GM12878 (cell line): ENCODE results near the gene CNN1. TPM values are rescaled to one million over a fixed set of nuclear protein-coding genes. Genes with fewer than 3 reads are reported as not detected.

Source experiments
- ATAC-seq: fragments of 200-7000 bp; cut with Tn5 transposase; 3 replicates; pipeline ENCODE4 v1.9.1; 2020; ENCODE audit warnings: mild to moderate bottlenecking, moderate library complexity
- BruUV-seq: library from RNA; stranded (reverse); fragments of 400-500 nt; replicated peaks from 2 replicates; lab custom pipeline; 2021; lab: Mats Ljungman, UMichigan
- CTCF ChIA-PET: fragments of 300-600 bp; sonication (Branson Sonifier 250); formaldehyde crosslinking; extraction: SDS; loops from one replicate; lab custom pipeline; 2021; ENCODE audit warnings: inconsistent platforms; lab: Yijun Ruan, JAX
- POLR2A ChIA-PET: fragments of 350-600 bp; formaldehyde crosslinking; extraction: SDS; loops from one replicate; lab custom pipeline; 2021; ENCODE audit warnings: inconsistent platforms; lab: Charles Lee
- RAD21 ChIA-PET: fragments of 300-600 bp; sonication (Branson Sonifier 250); formaldehyde crosslinking; loops from one replicate; lab custom pipeline; 2023; ENCODE audit warnings: antibody characterized with exemption; ENCODE audit not compliant: unreplicated experiment; lab: Charles Lee
- SMC1A ChIA-PET: fragments of 300-600 bp; sonication (Branson Sonifier 250); formaldehyde crosslinking; loops from one replicate; lab custom pipeline; 2023; ENCODE audit not compliant: unreplicated experiment, uncharacterized antibody; lab: Charles Lee
- DNase-seq: peaks from one replicate; pipeline ENCODE4 v3.0.0-alpha.2; 2011; ENCODE audit warnings: low read depth, low spot score
- FAIRE-seq: peaks from 3 replicates; lab custom pipeline; 2011; peaks lifted over from hg19 to GRCh38; lab: Jason Lieb, UNC
- H2AFZ ChIP-seq: 2 replicates; pipeline ENCODE4 v1.6.0; 2011; ENCODE audit warnings: low read depth, low read length, control low read depth; ENCODE audit not compliant: control insufficient read depth
- H3K27ac ChIP-seq: 2 replicates; pipeline ENCODE4 v1.5.1; 2011; ENCODE audit warnings: control low read depth; ENCODE audit not compliant: control insufficient read depth, insufficient read depth
- H3K27me3 ChIP-seq, 2 experiments: replicated peaks in 1 of 2; 2 replicates each; pipeline versions ENCODE4 v1.6.0 to v1.6.1; 2011; ENCODE audit warnings: low read length in 1 of 2; ENCODE audit not compliant: control insufficient read depth in 2 of 2, insufficient read depth in 2 of 2
- H3K36me3 ChIP-seq, 2 experiments: 2 replicates each; pipeline ENCODE4 v1.5.1; 2011; ENCODE audit warnings: low read length in 1 of 2; ENCODE audit not compliant: control insufficient read depth in 2 of 2, insufficient read depth in 2 of 2
- H3K4me1 ChIP-seq: 2 replicates; pipeline ENCODE4 v1.6.1; 2011; ENCODE audit warnings: mild to moderate bottlenecking, low read length, moderate library complexity, mixed read lengths; ENCODE audit not compliant: control insufficient read depth, insufficient read depth
- H3K4me2 ChIP-seq: 2 replicates; pipeline ENCODE4 v1.6.0; 2011; ENCODE audit warnings: control low read depth; ENCODE audit not compliant: control insufficient read depth, insufficient read depth
- H3K4me3 ChIP-seq: fragments of 200-600 bp; sonication (generic); 2 replicates; pipeline ENCODE4 v1.5.1; 2016
- H3K79me2 ChIP-seq: 2 replicates; pipeline ENCODE4 v1.6.0; 2011; ENCODE audit warnings: low read length; ENCODE audit not compliant: control insufficient read depth, insufficient read depth
- H3K9ac ChIP-seq: 2 replicates; pipeline ENCODE4 v1.8.0; 2011; ENCODE audit warnings: low read length, control low read depth, mixed read lengths; ENCODE audit not compliant: control insufficient read depth, insufficient read depth
- H3K9me3 ChIP-seq: replicated peaks from 3 replicates; pipeline ENCODE4 v1.5.1; 2011; ENCODE audit warnings: mild to moderate bottlenecking, low read length; ENCODE audit not compliant: control insufficient read depth, insufficient read depth
- H4K20me1 ChIP-seq: 2 replicates; pipeline ENCODE4 v1.6.0; 2011; ENCODE audit not compliant: control insufficient read depth, insufficient read depth
- ASH2L ChIP-seq: fragments of 300-600, 200-600 bp; sonication (generic); IDR thresholded peaks from 2 replicates; pipeline ENCODE4 v1.6.1; 2017; ENCODE audit warnings: low read depth, mild to moderate bottlenecking, borderline replicate concordance
- ATF7 ChIP-seq: fragments of 450-650 bp; IDR thresholded peaks from 2 replicates; pipeline ENCODE4 v1.6.1; 2016; ENCODE audit warnings: low read depth, mild to moderate bottlenecking
- BHLHE40 ChIP-seq, 2 experiments: fragments of 450-650 bp in 1 of 2; IDR thresholded peaks; 2 replicates each; pipeline ENCODE4 v1.6.1; 2011 to 2017; ENCODE audit warnings: low read depth in 2 of 2, borderline replicate concordance in 1 of 2, improper control_type of control experiment in 1 of 2, low read length in 1 of 2, mild to moderate bottlenecking in 1 of 2
- CBX5 ChIP-seq: sonication (generic); IDR thresholded peaks from 2 replicates; pipeline ENCODE4 v1.6.1; 2016; ENCODE audit warnings: low read depth, moderate library complexity, mild to moderate bottlenecking, inconsistent platforms
- CHD4 ChIP-seq: fragments of 200-600 bp; sonication (generic); IDR thresholded peaks from 2 replicates; pipeline ENCODE4 v1.6.1; 2016; ENCODE audit warnings: mild to moderate bottlenecking
- CREM ChIP-seq: IDR thresholded peaks from 2 replicates; pipeline ENCODE4 v1.6.1; 2014; ENCODE audit warnings: antibody characterized with exemption, low read depth
- EGR1 ChIP-seq, 2 experiments: IDR thresholded peaks; 1 replicate in 1 of 2; 2 replicates in 1 of 2; pipeline ENCODE4 v1.6.1; 2011 to 2012; ENCODE audit warnings: low read depth in 2 of 2, low read length in 2 of 2, borderline replicate concordance in 1 of 2, mild to moderate bottlenecking in 1 of 2, moderate library complexity in 1 of 2
- EP300 ChIP-seq, 2 experiments: fragments of 150-350 bp in 1 of 2; IDR thresholded peaks; 2 replicates each; pipeline ENCODE4 v1.6.1; 2011 to 2012; ENCODE audit warnings: low read depth in 2 of 2, low read length in 2 of 2, borderline replicate concordance in 1 of 2, improper control_type of control experiment in 1 of 2, inconsistent platforms in 1 of 2; ENCODE audit not compliant: control insufficient read depth in 1 of 2
- ETV6 ChIP-seq, 2 experiments: fragments of 450-650 bp in 1 of 2; IDR thresholded peaks in 1 of 2; conservative IDR thresholded peaks in 1 of 2; 2 replicates each; pipeline ENCODE4 v1.6.1; 2014; ENCODE audit warnings: antibody characterized with exemption in 1 of 2, borderline replicate concordance in 1 of 2, low read depth in 1 of 2, mild to moderate bottlenecking in 1 of 2, moderate library complexity in 1 of 2
- MTA2 ChIP-seq: fragments of 450-650 bp; IDR thresholded peaks from 2 replicates; pipeline ENCODE4 v1.6.1; 2016; ENCODE audit warnings: low read depth, mild to moderate bottlenecking, moderate library complexity
- NFIC ChIP-seq: IDR thresholded peaks from 2 replicates; pipeline ENCODE4 v1.6.1; 2012; ENCODE audit warnings: low read depth, mild to moderate bottlenecking, inconsistent platforms, low read length, moderate library complexity
- NR2C1 ChIP-seq: fragments of 450-650 bp; IDR thresholded peaks from 2 replicates; pipeline ENCODE4 v1.6.1; 2017; ENCODE audit warnings: antibody characterized with exemption, mild to moderate bottlenecking, moderate library complexity
- NR2F1 ChIP-seq: fragments of 450-650 bp; conservative IDR thresholded peaks from 2 replicates; pipeline ENCODE4 v1.6.1; 2017; ENCODE audit warnings: mild to moderate bottlenecking
- PAX5 ChIP-seq: IDR thresholded peaks from 2 replicates; pipeline ENCODE4 v1.6.1; 2011; ENCODE audit warnings: low read depth, low read length, borderline replicate concordance
- PML ChIP-seq: IDR thresholded peaks from 2 replicates; pipeline ENCODE4 v1.6.1; 2012; ENCODE audit warnings: low read length, inconsistent platforms
- RELA ChIP-seq: fragments of 450-650 bp; IDR thresholded peaks from 2 replicates; pipeline ENCODE4 v1.8.0; 2014; ENCODE audit warnings: borderline replicate concordance; ENCODE audit not compliant: partially characterized antibody
- RFX5 ChIP-seq: IDR thresholded peaks from 2 replicates; pipeline ENCODE4 v1.6.1; 2011; ENCODE audit warnings: low read depth, low read length, improper control_type of control experiment
- SP1 ChIP-seq: IDR thresholded peaks from one replicate; pipeline ENCODE4 v1.6.1; 2011; ENCODE audit warnings: low read depth, low read length
- SPI1 ChIP-seq: IDR thresholded peaks from 2 replicates; pipeline ENCODE4 v1.6.1; 2011; ENCODE audit warnings: low read depth, mild to moderate bottlenecking, low read length, moderate library complexity, borderline replicate concordance; ENCODE audit not compliant: insufficient read depth
- TBL1XR1 ChIP-seq: IDR thresholded peaks from 2 replicates; pipeline ENCODE4 v1.6.1; 2012; ENCODE audit warnings: low read depth, low read length, improper control_type of control experiment
- TCF12 ChIP-seq: IDR thresholded peaks from 2 replicates; pipeline ENCODE4 v1.6.1; 2011; ENCODE audit warnings: low read depth, mild to moderate bottlenecking, low read length
- ZSCAN29 ChIP-seq: fragments of 450-650 bp; IDR thresholded peaks from 2 replicates; pipeline ENCODE4 v1.6.1; 2017; ENCODE audit warnings: mild to moderate bottlenecking, moderate library complexity
- WGBS: methylation state at CpG from one replicate; pipeline ENCODE4 v1.1.6; 2016; ENCODE audit warnings: low lambda C conversion rate; ENCODE audit not compliant: insufficient replicate concordance, insufficient coverage; ENCODE audit errors: missing lambda C conversion rate; 5-methylcytosine and 5-hydroxymethylcytosine counted together
- in situ Hi-C: fragments of 300-500 bp; cut with MboI; formaldehyde crosslinking; loops from 9 replicates; pipeline ENCODE4 v1.14.3; 2018; ENCODE audit warnings: mixed read lengths
- intact Hi-C: fragments of 100-400 bp; cut with micrococcal nuclease; formaldehyde crosslinking; loops from one replicate; pipeline ENCODE4 v1.14.2; 2022; ENCODE audit not compliant: unreplicated experiment
- polyA plus RNA-seq, 11 experiments: library from polyadenylated mRNA; depleted of rRNA in 4 of 11; unstranded in 6 of 11; stranded (reverse) in 5 of 11; fragments of >200 nt; fragmentation: Nextera tagmentation in 4 of 11; fragmentation: Illumina TruSeq in 1 of 11; extraction: Ambion mirVana in 4 of 11; extraction: Trizol in 1 of 11; gene quantifications; 1 replicate in 1 of 11; 2 replicates in 10 of 11; pipeline versions ENCODE4 v1.2.1 to v1.2.3, GENCODE V29; 2011 to 2016; ENCODE audit warnings: inconsistent platforms in 2 of 11, missing spikeins in 2 of 11, low read depth in 1 of 11
- total RNA-seq, 4 experiments: library from RNA; depleted of rRNA in 3 of 4; stranded (reverse); fragments of >200 nt in 3 of 4; fragmentation: Illumina TruSeq in 1 of 4; extraction: Trizol in 1 of 4; gene quantifications; 2 replicates each; pipeline versions ENCODE4 v1.2.1 to v1.2.3, GENCODE V29; 2013 to 2021
- TF ChIP-seq, protein P1 (sequence below): fragments of 450-650 bp; IDR thresholded peaks from 2 replicates; pipeline ENCODE4 v1.6.1; 2017; ENCODE audit warnings: mild to moderate bottlenecking, low read depth, inconsistent platforms; ENCODE audit not compliant: poor library complexity, severe bottlenecking

The CNN1 gene
- total and polyA plus RNA-seq, 10 of the 15 experiments (the other 5 are each of a cell fraction or from before 2014, with no cell fraction given), result 0.03 to 0.58 (median 0.22) TPM; not detected in 1

GRCh38 chr19:11581740-11582139 lies 43.1 kb downstream of the CNN1 start:
- Histone ChIP-seq H4K20me1 (no peaks in the 10 kb centered on the region), H3K4me3 (0 out of 2 replicates have a peak overlapping the region, but pooled peaks have one; percentile 31), H2AFZ (no peak overlapping the region), H3K79me2 (no peaks in the 10 kb centered on the region; the same call in 1 of the 2 replicates), H3K4me2 (peak overlapping the region; percentile 17; the same call in 1 of the 2 replicates), H3K4me1 (peaks cover 48% of the 10 kb centered on the region), H3K9me3 (no peaks in the 10 kb centered on the region), H3K27me3 (no peaks in the 10 kb centered on the region), H3K36me3 (no peaks in the 10 kb centered on the region), H3K9ac (peak overlapping the region; percentile 1; the same call in 1 of the 2 replicates), H3K27ac (peak overlapping the region; percentile 76)
- intact Hi-C loops (loop anchor here (5.0 kb wide), 1 partner anchor 199 kb away; the partner anchor contains the start of gene EPOR), in situ Hi-C loops (loop anchor here (25.0 kb wide), 1 partner anchor 1581 kb away; the partner anchor contains the start of genes IER2 and STX10)
- BruUV-seq, result no TSS peak
- peak; percentile 89 for FAIRE-seq
- ATAC-seq, result peak; percentile 84
- peak; percentile 96 for DNase-seq
- ChIA-PET SMC1A (interaction anchor here (0.8 to 12.2 kb wide), 3 partner anchors 12 to 21 kb away, joined by 4 to 215 read pairs (median 84); partner anchors contain the start of gene ELOF1), RAD21 (interaction anchor here (0.7 to 11.4 kb wide), 6 partner anchors 10 to 1170 kb away, joined by 3 to 172 read pairs (median 6); partner anchors contain the start of genes ECSIT and ELOF1), POLR2A (interaction anchor here (0.7 to 9.0 kb wide), 5 partner anchors 8 to 25 kb away, joined by 3 to 94 read pairs (median 6); partner anchors contain the start of gene ELOF1), CTCF (interaction anchor here (0.8 to 14.2 kb wide), 3 partner anchors 14 to 204 kb away, joined by 4 to 225 read pairs (median 47); partner anchors contain the start of gene ELOF1)
- WGBS, result 3% methylated on average over 3 of the region's 3 CpGs
- TF ChIP-seq TCF12 (peak; percentile 68; the same call in 1 of the 2 replicates), ETV6 (conservative IDR thresholded peaks at IDR 0.05 in 1 of 2, IDR thresholded peaks at IDR 0.05 in 1 of 2; ENCODE audit: borderline replicate concordance in 1 of 2, low read depth in 1 of 2) (no peak), TBL1XR1 (0 out of 2 replicates have a peak, but pooled peaks have one; percentile 31), RFX5 (peak; percentile 93), ATF7 (peak; percentile 91), ZSCAN29 (no peak), EP300 (IDR thresholded peaks at IDR 0.05; ENCODE audit: borderline replicate concordance in 1 of 2, control insufficient read depth in 1 of 2, low read depth in 2 of 2, low read length in 2 of 2) (peak in 1 of 2 experiments; percentile 55; a peak in 1 of 4 replicates), NR2F1 (peak; percentile 85), SPI1 (no peak), RELA (no peak), PML (peak; percentile 32; the same call in 1 of the 2 replicates), ASH2L (no peak), PAX5 (peak; percentile 66), SP1 (peak; percentile 69), EGR1 (IDR thresholded peaks at IDR 0.05; ENCODE audit: borderline replicate concordance in 1 of 2, low read depth in 2 of 2, low read length in 2 of 2) (peak in 1 of 2 experiments; percentile 82; a peak in 2 of 3 replicates), NR2C1 (no peak), BHLHE40 (IDR thresholded peaks at IDR 0.05; ENCODE audit: borderline replicate concordance in 1 of 2, low read depth in 2 of 2, low read length in 1 of 2) (peak; percentile 43 to 46; a peak in 3 of 4 replicates), CBX5 (peak; percentile 88; the same call in 1 of the 2 replicates), CREM (peak; percentile 74; the same call in 1 of the 2 replicates), MTA2 (peak; percentile 80), CHD4 (0 out of 2 replicates have a peak, but pooled peaks have one; percentile 18), NFIC (peak; percentile 59; the same call in 1 of the 2 replicates)
- TF ChIP-seq, protein P1, sequence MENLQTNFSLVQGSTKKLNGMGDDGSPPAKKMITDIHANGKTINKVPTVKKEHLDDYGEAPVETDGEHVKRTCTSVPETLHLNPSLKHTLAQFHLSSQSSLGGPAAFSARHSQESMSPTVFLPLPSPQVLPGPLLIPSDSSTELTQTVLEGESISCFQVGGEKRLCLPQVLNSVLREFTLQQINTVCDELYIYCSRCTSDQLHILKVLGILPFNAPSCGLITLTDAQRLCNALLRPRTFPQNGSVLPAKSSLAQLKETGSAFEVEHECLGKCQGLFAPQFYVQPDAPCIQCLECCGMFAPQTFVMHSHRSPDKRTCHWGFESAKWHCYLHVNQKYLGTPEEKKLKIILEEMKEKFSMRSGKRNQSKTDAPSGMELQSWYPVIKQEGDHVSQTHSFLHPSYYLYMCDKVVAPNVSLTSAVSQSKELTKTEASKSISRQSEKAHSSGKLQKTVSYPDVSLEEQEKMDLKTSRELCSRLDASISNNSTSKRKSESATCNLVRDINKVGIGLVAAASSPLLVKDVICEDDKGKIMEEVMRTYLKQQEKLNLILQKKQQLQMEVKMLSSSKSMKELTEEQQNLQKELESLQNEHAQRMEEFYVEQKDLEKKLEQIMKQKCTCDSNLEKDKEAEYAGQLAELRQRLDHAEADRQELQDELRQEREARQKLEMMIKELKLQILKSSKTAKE, result peak; percentile 89
